T-helper 9 cell (primary cell): Measurements from ENCODE around the gene SUCO.
"Not testable (repeated sequence)": the region's sequence is repeated elsewhere in the genome, so short reads cannot be mapped to it uniquely, and the experiment has no call there.

Experiments
- DNase-seq: peaks from one replicate; pipeline ENCODE4 v3.0.0-alpha.2; 2020

SUCO gene

GRCh38 chr1:172567720-172568119, 34.8 kb downstream of the SUCO start:
- DNase-seq: no peak

- DNase-seq: no peak
Observed at GRCh38 chr1:172574080-172574479, 41.1 kb downstream of the SUCO start.

DNA sequence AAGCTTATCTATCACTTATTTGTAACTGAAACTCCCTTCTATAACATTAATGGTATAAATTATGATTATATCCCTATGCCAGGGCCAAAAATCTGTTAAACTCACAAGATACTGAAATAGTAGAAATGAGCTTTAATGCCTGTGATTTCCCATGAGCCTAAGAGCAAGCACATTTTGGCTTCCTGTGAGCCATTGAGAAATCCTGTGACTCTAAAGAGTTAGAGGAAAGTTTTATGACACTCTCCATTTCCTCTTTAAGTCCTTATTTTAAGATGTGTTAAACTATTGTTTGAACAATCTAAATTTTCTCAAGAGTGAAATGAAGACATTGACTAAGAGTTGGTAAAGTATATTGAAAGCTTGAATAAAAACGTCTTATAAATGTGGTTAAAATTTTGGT, 45.6 kb downstream of the SUCO start:
- no peak for DNase-seq

- no peak for DNase-seq
Observed at GRCh38 chr1:172581273-172581672, 48.3 kb downstream of the SUCO start.

DNA sequence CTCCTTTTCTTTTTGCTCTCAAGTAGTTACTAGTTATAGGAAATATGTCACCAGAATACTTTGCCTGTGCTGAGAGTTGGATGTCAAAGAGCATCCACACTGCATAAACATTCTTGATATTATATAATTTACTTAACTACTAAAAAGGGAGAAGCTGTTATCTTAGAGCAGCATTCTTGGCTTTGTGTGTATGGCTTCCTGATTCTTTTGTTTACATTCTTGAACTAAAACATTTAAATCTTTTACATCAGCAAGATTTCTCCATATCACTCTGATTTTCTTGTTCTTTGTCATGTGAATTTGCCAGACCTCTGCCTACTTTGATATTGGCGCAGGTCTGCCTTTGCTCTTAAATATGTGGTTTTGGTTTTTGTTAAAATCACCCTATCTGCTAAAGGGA, 48.8 kb downstream of the SUCO start:
- DNase-seq: no peak

DNA sequence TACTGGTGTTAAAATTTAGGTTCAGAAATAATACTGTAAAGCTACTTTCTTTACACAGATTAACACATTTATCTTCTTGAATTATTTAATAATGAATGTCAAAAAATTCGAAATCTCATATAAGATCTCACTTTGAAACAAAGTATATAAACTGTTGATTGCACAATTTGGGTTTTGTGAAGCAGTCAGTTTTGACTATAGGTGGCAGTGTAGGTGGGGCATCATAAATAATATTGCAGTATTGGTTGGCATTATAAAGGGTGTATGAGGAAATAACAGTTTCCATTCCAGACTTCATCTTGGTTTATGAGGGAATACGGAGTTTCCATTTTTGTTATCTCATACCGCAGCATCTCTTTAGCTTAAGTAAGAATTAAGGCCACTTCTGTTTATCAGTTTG, 49.9 kb downstream of the SUCO start:
- DNase-seq: no peak

DNA sequence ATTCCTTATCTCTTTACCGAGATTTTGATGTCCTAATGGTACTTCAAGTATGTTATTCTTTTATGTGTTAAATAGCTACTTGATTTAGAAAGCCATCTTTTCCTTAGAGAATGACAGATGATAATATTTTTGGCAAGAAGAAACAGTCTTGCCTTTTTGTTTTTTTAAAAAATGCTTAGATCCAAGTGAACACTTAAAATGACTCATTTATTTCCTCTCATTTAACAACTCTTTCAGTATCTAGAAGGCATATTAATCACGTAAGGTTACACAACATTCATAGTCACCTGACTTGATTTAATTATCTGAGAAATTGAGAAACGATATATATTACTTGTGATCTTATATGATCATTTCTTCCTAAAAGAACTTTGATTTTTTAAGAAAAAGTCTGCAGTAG, 52.4 kb downstream of the SUCO start:
- DNase-seq: no peak

DNA sequence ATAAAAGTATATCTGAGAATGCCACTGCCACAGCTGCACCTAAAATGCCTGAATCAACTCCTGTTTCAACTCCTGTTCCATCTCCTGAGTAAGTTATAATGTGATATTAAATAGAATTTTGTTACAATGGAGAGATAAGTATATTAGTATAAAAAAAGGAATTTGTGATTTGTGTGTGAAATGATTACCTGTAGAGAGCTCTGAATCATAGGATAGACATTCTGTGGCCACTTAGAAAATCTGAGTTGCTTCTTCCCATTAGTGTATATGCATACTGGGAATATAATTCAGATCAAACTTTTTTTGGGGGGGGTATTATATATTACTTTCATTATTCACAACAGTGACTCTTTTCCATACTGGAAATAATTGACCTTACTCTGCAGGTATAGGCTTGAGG, 52.9 kb downstream of the SUCO start:
- DNase-seq: no peak

DNA sequence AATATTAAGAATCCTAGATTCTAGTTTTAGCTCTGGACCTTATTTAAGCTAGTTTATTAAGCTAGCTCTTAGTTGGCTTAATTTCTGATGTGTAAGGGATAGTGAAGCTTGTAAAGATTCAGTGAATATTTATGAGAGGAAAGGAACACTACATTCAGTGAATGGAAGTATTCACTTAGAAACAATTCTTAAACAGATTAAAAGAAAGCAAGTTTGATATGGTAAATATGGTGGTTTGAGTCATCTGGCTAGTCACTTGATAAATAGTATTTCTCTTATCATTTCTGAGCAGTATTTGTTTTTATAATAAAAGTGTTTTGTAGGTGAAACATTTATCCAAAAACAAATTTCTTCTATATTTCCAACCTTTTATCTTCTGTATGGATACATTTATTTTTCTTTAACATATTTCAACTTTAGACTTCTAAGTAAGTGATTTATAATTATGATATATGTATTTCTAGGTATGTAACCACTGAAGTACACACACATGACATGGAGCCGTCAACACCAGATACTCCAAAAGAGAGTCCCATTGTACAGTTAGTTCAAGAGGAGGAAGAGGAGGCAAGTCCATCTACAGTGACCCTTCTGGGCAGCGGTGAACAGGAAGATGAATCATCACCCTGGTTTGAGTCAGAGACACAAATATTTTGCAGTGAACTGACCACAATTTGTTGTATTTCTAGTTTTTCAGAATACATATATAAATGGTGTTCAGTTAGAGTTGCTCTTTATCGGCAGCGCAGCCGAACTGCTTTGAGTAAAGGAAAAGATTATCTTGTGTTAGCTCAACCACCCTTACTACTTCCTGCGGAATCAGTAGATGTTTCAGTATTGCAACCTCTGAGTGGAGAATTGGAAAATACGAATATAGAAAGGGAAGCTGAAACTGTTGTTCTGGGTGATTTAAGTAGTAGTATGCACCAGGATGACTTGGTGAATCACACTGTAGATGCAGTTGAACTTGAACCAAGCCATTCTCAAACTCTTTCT, 55.6 kb downstream of the SUCO start:
- DNase-seq: no peak

GRCh38 chr1:172589553-172589952, 56.6 kb downstream of the SUCO start:
- DNase-seq: no peak

GRCh38 chr1:172591429-172591828, 58.5 kb downstream of the SUCO start:
- DNase-seq: not testable (repeated sequence)

DNA sequence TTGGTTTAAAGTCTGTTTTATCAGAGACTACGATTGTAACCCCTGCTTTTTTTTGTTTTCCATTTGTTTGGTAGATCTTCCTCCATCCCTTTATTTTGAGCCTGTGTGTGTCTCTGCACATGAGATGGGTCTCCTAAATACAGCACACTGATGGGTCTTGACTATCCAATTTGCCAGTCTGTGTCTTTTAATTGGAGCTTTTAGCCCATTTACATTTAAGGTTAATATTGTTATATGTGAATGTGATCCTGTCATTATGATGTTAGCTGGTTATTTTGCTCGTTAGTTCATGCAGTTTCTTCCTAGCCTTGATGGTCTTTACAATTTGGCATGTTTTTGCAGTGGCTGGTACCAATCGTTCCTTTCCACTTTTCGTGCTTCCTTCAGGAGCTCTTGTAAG, 62.1 kb downstream of the SUCO start:
- DNase-seq: not testable (repeated sequence)

GRCh38 chr1:172596782-172597181, 63.8 kb downstream of the SUCO start:
- DNase-seq: not testable (repeated sequence)

- no peak for DNase-seq
Observed at GRCh38 chr1:172599912-172600311, 67.0 kb downstream of the SUCO start.

- no peak for DNase-seq
Observed at GRCh38 chr1:172600615-172601014, 67.7 kb downstream of the SUCO start.

- no peak for DNase-seq
Observed at GRCh38 chr1:172601046-172601630, 68.2 kb downstream of the SUCO start.

GRCh38 chr1:172602706-172603105, 69.8 kb downstream of the SUCO start:
- no peak for DNase-seq

DNA sequence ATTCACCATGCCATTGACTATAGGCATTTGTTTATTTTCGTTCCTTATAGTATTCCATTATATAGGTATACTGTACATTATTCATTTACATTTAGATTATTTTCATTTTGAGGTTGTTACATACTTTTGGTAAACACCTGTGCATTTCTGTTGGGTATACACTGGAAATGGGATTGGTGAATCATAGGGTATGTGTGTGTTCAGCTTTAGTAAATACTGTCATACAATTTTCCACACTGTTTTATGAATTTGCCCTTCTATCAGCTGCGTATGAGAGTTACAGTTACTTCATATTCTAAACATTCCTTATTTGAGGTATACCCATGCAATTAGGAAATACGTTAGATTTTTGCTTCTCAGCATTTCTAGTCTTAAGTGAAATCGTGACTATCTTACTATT, 70.9 kb downstream of the SUCO start:
- DNase-seq: no peak

GRCh38 chr1:172605641-172606040, 72.7 kb downstream of the SUCO start:
- DNase-seq: no peak

- DNase-seq: no peak
Observed at GRCh38 chr1:172607145-172607544, 74.2 kb downstream of the SUCO start.

- DNase-seq: no peak
Observed at GRCh38 chr1:172608098-172608601, 75.2 kb downstream of the SUCO start.

- DNase-seq: no peak
Observed at GRCh38 chr1:172609528-172609927, 76.6 kb downstream of the SUCO start.

- no peak for DNase-seq
Observed at GRCh38 chr1:172612478-172612877, 79.5 kb downstream of the SUCO start.

GRCh38 chr1:172613294-172613693, 80.3 kb downstream of the SUCO start:
- DNase-seq: no peak
